H1 (cell line): ENCODE measurements around the gene NEBL. TPM values are rescaled to one million over a fixed set of nuclear protein-coding genes. Genes with fewer than 3 reads are reported as not detected.

Experiments used
- CTCF ChIA-PET: fragments of 300-600 bp; sonication (Branson Sonifier 250); formaldehyde crosslinking; loops from one replicate; lab custom pipeline; 2021; ENCODE audit not compliant: partially characterized antibody; lab: Charles Lee
- POLR2A ChIA-PET: fragments of 300-600 bp; sonication (Branson Sonifier 250); formaldehyde crosslinking; loops from one replicate; lab custom pipeline; 2021; ENCODE audit warnings: inconsistent platforms; ENCODE audit not compliant: partially characterized antibody; lab: Charles Lee
- DNase-seq, 2 experiments: peaks; one replicate each; pipeline versions ENCODE4 v3.0.0 to v3.0.0-alpha.2; 2010 to 2022; ENCODE audit warnings: low spot score in 2 of 2, low read depth in 1 of 2, mixed read lengths in 1 of 2
- FAIRE-seq: peaks from 2 replicates; lab custom pipeline; 2011; peaks lifted over from hg19 to GRCh38; lab: Jason Lieb, UNC
- H2AFZ ChIP-seq: 2 replicates; pipeline ENCODE4 v1.8.1; 2012; ENCODE audit warnings: low read length, inconsistent platforms
- H2AK5ac ChIP-seq: 2 replicates; pipeline ENCODE4 v1.6.1; 2013; ENCODE audit warnings: low read depth, low read length
- H2BK120ac ChIP-seq: replicated peaks from 2 replicates; pipeline ENCODE3; 2013; ENCODE audit warnings: low read depth, low read length, inconsistent platforms
- H2BK12ac ChIP-seq: 2 replicates; pipeline ENCODE4 v1.6.1; 2013; ENCODE audit warnings: low read depth, low read length
- H2BK15ac ChIP-seq: 2 replicates; pipeline ENCODE4 v1.6.1; 2013; ENCODE audit warnings: low read length
- H2BK20ac ChIP-seq: 2 replicates; pipeline ENCODE4 v1.6.1; 2013; ENCODE audit warnings: low read length
- H2BK5ac ChIP-seq: 2 replicates; pipeline ENCODE4 v1.6.1; 2013; ENCODE audit warnings: low read depth, low read length
- H3K14ac ChIP-seq: 2 replicates; pipeline ENCODE4 v1.6.1; 2013; ENCODE audit warnings: inconsistent platforms; ENCODE audit not compliant: insufficient read length
- H3K18ac ChIP-seq: 2 replicates; pipeline ENCODE4 v1.6.1; 2013; ENCODE audit warnings: low read length; ENCODE audit errors: extremely low read depth
- H3K23ac ChIP-seq: 2 replicates; pipeline ENCODE4 v1.6.1; 2013; ENCODE audit warnings: inconsistent platforms; ENCODE audit not compliant: insufficient read length
- H3K23me2 ChIP-seq: 2 replicates; pipeline ENCODE4 v1.6.1; 2013; ENCODE audit warnings: low read depth, low read length
- H3K27ac ChIP-seq: 2 replicates; pipeline ENCODE4 v1.6.1; 2011; ENCODE audit warnings: low read depth, low read length, inconsistent platforms
- H3K27me3 ChIP-seq, 4 experiments: replicated peaks in 1 of 4; 1 replicate in 1 of 4; 2 replicates in 3 of 4; pipeline versions ENCODE4 v1.6.1 to v1.8.1; 2011 to 2013; ENCODE audit warnings: low read length in 3 of 4, mild to moderate bottlenecking in 3 of 4, inconsistent platforms in 2 of 4, mixed read lengths in 2 of 4, moderate library complexity in 1 of 4; ENCODE audit not compliant: control insufficient read depth in 3 of 4, insufficient read depth in 3 of 4; ENCODE audit errors: extremely low read depth in 1 of 4
- H3K36me3 ChIP-seq, 4 experiments: 2 replicates each; pipeline versions ENCODE4 v1.6.1 to v1.8.1; 2011 to 2013; ENCODE audit warnings: mild to moderate bottlenecking in 4 of 4, low read length in 3 of 4, moderate library complexity in 2 of 4, control low read depth in 1 of 4, inconsistent platforms in 1 of 4; ENCODE audit not compliant: insufficient read depth in 4 of 4, control insufficient read depth in 2 of 4
- H3K4ac ChIP-seq: replicated peaks from 2 replicates; pipeline ENCODE3; 2013; ENCODE audit warnings: low read length, low read depth, mixed read lengths, inconsistent platforms; ENCODE audit not compliant: insufficient read length
- H3K4me1 ChIP-seq, 4 experiments: replicated peaks in 1 of 4; 1 replicate in 1 of 4; 2 replicates in 3 of 4; pipeline versions ENCODE4 v1.6.1 to v1.8.1; 2011 to 2013; ENCODE audit warnings: low read length in 3 of 4, inconsistent platforms in 2 of 4, mixed read lengths in 1 of 4; ENCODE audit not compliant: insufficient read depth in 4 of 4, control insufficient read depth in 3 of 4
- H3K4me2 ChIP-seq, 2 experiments: 2 replicates each; pipeline versions ENCODE4 v1.6.1 to v1.8.1; 2011 to 2013; ENCODE audit warnings: low read depth in 2 of 2, low read length in 2 of 2, control low read depth in 1 of 2, inconsistent platforms in 1 of 2, mild to moderate bottlenecking in 1 of 2; ENCODE audit not compliant: insufficient read depth in 1 of 2
- H3K4me3 ChIP-seq, 4 experiments: fragments of 200-600, 300-600 bp in 1 of 4; sonication (generic), shearing (Covaris generic), sonication (Bioruptor Twin) in 1 of 4; 2 replicates each; pipeline versions ENCODE4 v1.5.1 to v1.8.1; 2011 to 2016; ENCODE audit warnings: low read length in 4 of 4, low read depth in 3 of 4, control low read depth in 2 of 4, inconsistent platforms in 2 of 4, mild to moderate bottlenecking in 2 of 4, mixed read lengths in 1 of 4, moderate library complexity in 1 of 4; ENCODE audit not compliant: insufficient read depth in 2 of 4; ENCODE audit errors: extremely low read depth in 1 of 4
- H3K56ac ChIP-seq: replicated peaks from 2 replicates; pipeline ENCODE3; 2013; ENCODE audit warnings: low read depth, mild to moderate bottlenecking, mixed read lengths, low read length, inconsistent platforms; ENCODE audit not compliant: insufficient read length
- H3K79me1 ChIP-seq: 2 replicates; pipeline ENCODE4 v1.6.1; 2013; ENCODE audit warnings: low read depth, low read length, control low read depth
- H3K79me2 ChIP-seq, 2 experiments: 2 replicates each; pipeline versions ENCODE4 v1.6.1 to v1.8.1; 2012 to 2013; ENCODE audit warnings: low read length in 2 of 2, mild to moderate bottlenecking in 2 of 2, inconsistent platforms in 1 of 2; ENCODE audit not compliant: insufficient read depth in 2 of 2, control insufficient read depth in 1 of 2
- H3K9ac ChIP-seq, 4 experiments: replicated peaks in 1 of 4; 1 replicate in 1 of 4; 2 replicates in 3 of 4; pipeline versions ENCODE4 v1.6.1 to v1.8.1; 2011 to 2013; ENCODE audit warnings: low read depth in 3 of 4, low read length in 3 of 4, control low read depth in 2 of 4, mild to moderate bottlenecking in 2 of 4, moderate library complexity in 2 of 4, inconsistent platforms in 1 of 4; ENCODE audit errors: extremely low read depth in 1 of 4
- H3K9me3 ChIP-seq, 2 experiments: 2 replicates each; pipeline versions ENCODE4 v1.6.1 to v1.8.1; 2012 to 2013; ENCODE audit warnings: mild to moderate bottlenecking in 2 of 2, moderate library complexity in 2 of 2, control low read depth in 1 of 2, inconsistent platforms in 1 of 2, low read depth in 1 of 2, low read length in 1 of 2, mixed read lengths in 1 of 2; ENCODE audit not compliant: insufficient read depth in 2 of 2
- H4K20me1 ChIP-seq, 2 experiments: replicated peaks in 1 of 2; 2 replicates each; pipeline versions ENCODE3 to v1.8.1; 2011 to 2013; ENCODE audit warnings: inconsistent platforms in 2 of 2, low read length in 2 of 2, mild to moderate bottlenecking in 1 of 2; ENCODE audit not compliant: insufficient read depth in 2 of 2, control insufficient read depth in 1 of 2
- H4K5ac ChIP-seq: 2 replicates; pipeline ENCODE4 v1.6.1; 2013; ENCODE audit warnings: low read length, low read depth, mixed read lengths, inconsistent platforms; ENCODE audit not compliant: insufficient read length
- H4K8ac ChIP-seq: 2 replicates; pipeline ENCODE4 v1.8.0; 2013; ENCODE audit warnings: mild to moderate bottlenecking, moderate library complexity, low read length, inconsistent platforms; ENCODE audit not compliant: insufficient read depth; ENCODE audit errors: extremely low read depth
- H4K91ac ChIP-seq: replicated peaks from 2 replicates; pipeline ENCODE3; 2013; ENCODE audit warnings: low read length, mixed read lengths, inconsistent platforms; ENCODE audit not compliant: insufficient read length
- ATF2 ChIP-seq: IDR thresholded peaks from 2 replicates; pipeline ENCODE4 v1.6.1; 2012; ENCODE audit warnings: low read length, inconsistent platforms
- CTCF ChIP-seq, 3 experiments: IDR thresholded peaks; 1 replicate in 2 of 3; 2 replicates in 1 of 3; pipeline versions ENCODE4 v1.5.1 to v1.6.1; 2011; ENCODE audit warnings: low read length in 3 of 3, mild to moderate bottlenecking in 3 of 3, inconsistent platforms in 2 of 3, low read depth in 1 of 3, moderate library complexity in 1 of 3; ENCODE audit not compliant: insufficient read depth in 1 of 3; ENCODE audit errors: control extremely low read depth in 1 of 3
- KDM1A ChIP-seq: fragments of 200-600, 300-600 bp; sonication (generic); IDR thresholded peaks from 2 replicates; pipeline ENCODE4 v1.7.1; 2016; ENCODE audit warnings: mild to moderate bottlenecking, low read length, borderline replicate concordance
- NRF1 ChIP-seq: IDR thresholded peaks from 2 replicates; pipeline ENCODE4 v1.6.1; 2011; ENCODE audit warnings: mild to moderate bottlenecking, low read depth, low read length, improper control_type of control experiment
- PHF8 ChIP-seq: fragments of 200-600 bp; sonication (generic); conservative IDR thresholded peaks from 2 replicates; pipeline ENCODE4 v1.7.1; 2012; ENCODE audit warnings: low read depth, mild to moderate bottlenecking, inconsistent platforms, low read length, moderate library complexity
- RAD21 ChIP-seq, 2 experiments: IDR thresholded peaks in 1 of 2; conservative IDR thresholded peaks in 1 of 2; 2 replicates each; pipeline ENCODE4 v1.6.1; 2011; ENCODE audit warnings: low read depth in 2 of 2, low read length in 2 of 2, improper control_type of control experiment in 1 of 2, inconsistent platforms in 1 of 2, mild to moderate bottlenecking in 1 of 2, moderate library complexity in 1 of 2
- TAF1 ChIP-seq: IDR thresholded peaks from 2 replicates; pipeline ENCODE4 v1.6.1; 2011; ENCODE audit warnings: mild to moderate bottlenecking, low read depth, low read length
- WGBS, 2 experiments: shearing (Covaris generic) in 1 of 2; methylation state at CpG; one replicate each; pipeline versions ENCODE4 v1.1.6 to v1.1.7; 2013 to 2015; ENCODE audit warnings: low lambda C conversion rate in 2 of 2, mixed read lengths in 2 of 2, inconsistent platforms in 1 of 2, low coverage in 1 of 2, missing lambda C conversion rate in 1 of 2; ENCODE audit not compliant: insufficient replicate concordance in 2 of 2, insufficient coverage in 1 of 2, insufficient read length in 1 of 2; ENCODE audit errors: extremely low coverage in 1 of 2, missing lambda C conversion rate in 1 of 2; 5-methylcytosine and 5-hydroxymethylcytosine counted together
- polyA plus RNA-seq, 7 experiments: library from polyadenylated mRNA; depleted of rRNA in 3 of 7; stranded (reverse) in 5 of 7; unstranded in 2 of 7; fragments of >200 nt in 5 of 7; fragments of 200-250 nt in 2 of 7; gene quantifications; 1 replicate in 5 of 7; 2 replicates in 1 of 7; 4 replicates in 1 of 7; pipeline versions ENCODE4 v1.2.1 to v1.2.3, GENCODE V29; 2011 to 2013; ENCODE audit warnings: missing spikeins in 2 of 7, mixed read lengths in 2 of 7
- total RNA-seq: library from RNA; stranded (reverse); fragmentation: NEBNext Ultra II Directional; extraction: Animal tissue kit (Norgen Biotek cat#: 25700); gene quantifications from 2 replicates; pipeline ENCODE4 v1.2.1, GENCODE V29; 2021

Gene NEBL
- total and polyA plus RNA-seq, 2 of the 8 experiments (the other 6 are each of a cell fraction or from before 2014, with no cell fraction given) = 7.5 to 10.5 TPM

- H3K4me3 ChIP-seq = no peak overlapping the region
- H2AK5ac ChIP-seq = no peak overlapping the region
- H3K56ac ChIP-seq = no peak overlapping the region
- no peak overlapping the region for H3K4me2 ChIP-seq
- H4K20me1 ChIP-seq = no peaks in the 10 kb centered on the region
- H3K79me2 ChIP-seq = no peaks in the 10 kb centered on the region
- ChIA-PET POLR2A (no interaction called here), CTCF (interaction anchor here (0.9 to 1.5 kb wide), 2 partner anchors 164 to 1038 kb away, joined by 3 read pairs; no protein-coding TSS in a partner anchor)
- H3K9ac ChIP-seq = no peak overlapping the region
- H4K91ac ChIP-seq = no peak overlapping the region
- H3K4ac ChIP-seq = no peak overlapping the region
- H3K9me3 ChIP-seq = no peaks in the 10 kb centered on the region
- no peak overlapping the region for H2BK12ac ChIP-seq
- no peak overlapping the region for H4K5ac ChIP-seq
- H2AFZ ChIP-seq = no peak overlapping the region
- no peaks in the 10 kb centered on the region for H3K4me1 ChIP-seq
- H2BK120ac ChIP-seq = no peak overlapping the region
- H3K23ac ChIP-seq = no peak overlapping the region
- no peak overlapping the region for H3K18ac ChIP-seq
- H3K14ac ChIP-seq = no peak overlapping the region
- DNase-seq = no peak
- H3K23me2 ChIP-seq = no peaks in the 10 kb centered on the region; the same call in 1 of the 2 replicates
- H3K36me3 ChIP-seq = no peaks in the 10 kb centered on the region
- no peak for FAIRE-seq
- no peaks in the 10 kb centered on the region for H3K27me3 ChIP-seq
- H4K8ac ChIP-seq = no peak overlapping the region
- H3K27ac ChIP-seq = no peak overlapping the region
- no peaks in the 10 kb centered on the region for H3K79me1 ChIP-seq
- no peak overlapping the region for H2BK20ac ChIP-seq
- 16% methylated on average over 2 of the region's 2 CpGs; no CpG with 5 or more reads in 1 of the 2 experiments for WGBS, 2 experiments
- no peak overlapping the region for H2BK15ac ChIP-seq
- H2BK5ac ChIP-seq = no peak overlapping the region
- TF ChIP-seq PHF8 (no peak), RAD21 (IDR thresholded peaks at IDR 0.05 in 1 of 2, conservative IDR thresholded peaks at IDR 0.05 in 1 of 2; ENCODE audit: low read depth in 2 of 2, low read length in 2 of 2) (peak in 1 of 2 experiments; percentile 76), TAF1 (no peak), CTCF (IDR thresholded peaks at IDR 0.05; ENCODE audit: control extremely low read depth in 1 of 3, insufficient read depth in 1 of 3, low read depth in 1 of 3, low read length in 3 of 3) (peak in 2 of 3 experiments; percentile 20 to 25; a peak in 2 of 4 replicates), KDM1A (peak; percentile 86), NRF1 (no peak), ATF2 (no peak)
These were observed 38.6 kb downstream of the NEBL start for GRCh38 chr10:20858292-20859124.
